Liver (tissue), 9 donors: Measurements from ENCODE around the gene BAG3. TPM values are rescaled to one million over a fixed set of nuclear protein-coding genes. Genes with fewer than 3 reads are reported as not detected.

Experiments used
- DNase-seq: peaks from one replicate; pipeline ENCODE4 v3.0.0-alpha.2; 2017; ENCODE audit warnings: low spot score
- H3K27ac ChIP-seq, 2 donors: one replicate each; pipeline ENCODE4 v1.7.0; 2013; ENCODE audit warnings: inconsistent platforms in 2 of 2, low read length in 2 of 2, control low read depth in 1 of 2, low read depth in 1 of 2, mild to moderate bottlenecking in 1 of 2
- H3K27me3 ChIP-seq, 4 donors: one replicate each; pipeline versions ENCODE4 v1.6.1 to v1.7.0; 2013; ENCODE audit warnings: low read length in 3 of 4, inconsistent platforms in 1 of 4, mild to moderate bottlenecking in 1 of 4, moderate library complexity in 1 of 4; ENCODE audit not compliant: control insufficient read depth in 4 of 4, insufficient read depth in 4 of 4
- H3K36me3 ChIP-seq, 4 donors: one replicate each; pipeline versions ENCODE4 v1.6.1 to v1.7.0; 2013; ENCODE audit warnings: low read length in 3 of 4, mild to moderate bottlenecking in 3 of 4, low read depth in 1 of 4, moderate library complexity in 1 of 4; ENCODE audit not compliant: control insufficient read depth in 4 of 4, insufficient read depth in 3 of 4
- H3K4me1 ChIP-seq, 4 donors: one replicate each; pipeline versions ENCODE4 v1.6.1 to v1.7.0; 2013; ENCODE audit warnings: low read length in 3 of 4, mild to moderate bottlenecking in 3 of 4, moderate library complexity in 1 of 4; ENCODE audit not compliant: control insufficient read depth in 4 of 4, insufficient read depth in 4 of 4
- H3K4me3 ChIP-seq, 3 donors: one replicate each; pipeline versions ENCODE4 v1.6.1 to v1.7.0; 2013; ENCODE audit warnings: low read length in 3 of 3, control low read depth in 1 of 3, low read depth in 1 of 3, mild to moderate bottlenecking in 1 of 3
- H3K9ac ChIP-seq, 2 donors: one replicate each; pipeline ENCODE4 v1.7.0; 2013; ENCODE audit warnings: low read length in 2 of 2, mild to moderate bottlenecking in 2 of 2, moderate library complexity in 2 of 2, control low read depth in 1 of 2, low read depth in 1 of 2
- H3K9me3 ChIP-seq, 4 donors: one replicate each; pipeline versions ENCODE4 v1.6.1 to v1.7.0; 2013; ENCODE audit warnings: low read length in 3 of 4; ENCODE audit not compliant: control insufficient read depth in 4 of 4
- EGR1 ChIP-seq, 2 donors: IDR thresholded peaks; 2 replicates each; pipeline ENCODE4 v1.6.1; 2016 to 2018; ENCODE audit warnings: antibody characterized with exemption in 2 of 2, low read depth in 2 of 2
- FOXA1 ChIP-seq: IDR thresholded peaks from 2 replicates; pipeline ENCODE4 v1.6.1; 2016; ENCODE audit warnings: antibody characterized with exemption
- FOXA2 ChIP-seq: IDR thresholded peaks from 2 replicates; pipeline ENCODE4 v1.6.1; 2016; ENCODE audit warnings: antibody characterized with exemption
- GABPA ChIP-seq, 2 donors: IDR thresholded peaks in 1 of 2; conservative IDR thresholded peaks in 1 of 2; 2 replicates each; pipeline ENCODE4 v1.6.1; 2016; ENCODE audit warnings: antibody characterized with exemption in 2 of 2, mild to moderate bottlenecking in 1 of 2, moderate library complexity in 1 of 2
- HNF4A ChIP-seq, 2 donors: conservative IDR thresholded peaks; 2 replicates each; pipeline ENCODE4 v1.6.1; 2016; ENCODE audit warnings: antibody characterized with exemption in 2 of 2, mild to moderate bottlenecking in 2 of 2
- HNF4G ChIP-seq: IDR thresholded peaks from 2 replicates; pipeline ENCODE4 v1.6.1; 2016; ENCODE audit warnings: antibody characterized with exemption
- JUND ChIP-seq, 2 donors: IDR thresholded peaks; 2 replicates each; pipeline ENCODE4 v1.6.1; 2016; ENCODE audit warnings: antibody characterized with exemption in 2 of 2
- NR2F2 ChIP-seq: IDR thresholded peaks from 2 replicates; pipeline ENCODE4 v1.6.1; 2016; ENCODE audit warnings: antibody characterized with exemption
- RAD21 ChIP-seq, 2 donors: IDR thresholded peaks; 2 replicates each; pipeline ENCODE4 v1.6.1; 2016; ENCODE audit warnings: antibody characterized with exemption in 2 of 2, mild to moderate bottlenecking in 2 of 2
- RXRA ChIP-seq, 2 donors: IDR thresholded peaks; 2 replicates each; pipeline ENCODE4 v1.6.1; 2017 to 2018; ENCODE audit warnings: antibody characterized with exemption in 2 of 2, mild to moderate bottlenecking in 1 of 2
- SP1 ChIP-seq: IDR thresholded peaks from 2 replicates; pipeline ENCODE4 v1.6.1; 2018; ENCODE audit warnings: antibody characterized with exemption, mild to moderate bottlenecking
- YY1 ChIP-seq: IDR thresholded peaks from 2 replicates; pipeline ENCODE4 v1.6.1; 2016; ENCODE audit warnings: antibody characterized with exemption, mild to moderate bottlenecking
- WGBS: extraction: QIAGEN DNeasy Blood & Tissue Kit; methylation state at CpG from one replicate; pipeline ENCODE4 v1.1.7; 2013; 5-methylcytosine and 5-hydroxymethylcytosine counted together
- polyA plus RNA-seq, 2 donors: library from polyadenylated mRNA; stranded (reverse) in 1 of 2; unstranded in 1 of 2; fragments of 200-250 nt in 1 of 2; fragments of >200 nt in 1 of 2; fragmentation: Nextera tagmentation in 1 of 2; extraction: Ambion mirVana in 1 of 2; gene quantifications; one replicate each; pipeline versions ENCODE4 v1.2.1 to v1.2.3, GENCODE V29; 2013 to 2015
- total RNA-seq, 2 donors: library from RNA; depleted of rRNA; stranded (reverse); fragments of >200 nt; gene quantifications; one replicate each; pipeline ENCODE4 v1.2.3, GENCODE V29; 2014
- TF ChIP-seq, protein P1 (sequence below): IDR thresholded peaks from 2 replicates; pipeline ENCODE4 v1.6.1; 2016; ENCODE audit warnings: antibody characterized with exemption, mild to moderate bottlenecking
- TF ChIP-seq, protein P2 (sequence below): fragments of 150-350 bp; IDR thresholded peaks from 2 replicates; pipeline ENCODE4 v1.5.1; 2017; ENCODE audit warnings: improper control_type of control experiment, low read depth, low read length; ENCODE audit not compliant: missing input control
- TF ChIP-seq, protein P3 (sequence below): IDR thresholded peaks from 2 replicates; pipeline ENCODE4 v1.6.1; 2016; ENCODE audit warnings: antibody characterized with exemption
- TF ChIP-seq, protein P4 (sequence below): IDR thresholded peaks from 2 replicates; pipeline ENCODE4 v1.6.1; 2016; ENCODE audit warnings: antibody characterized with exemption
- donor health status: healthy.
- donor health status: healthy.
- donor health status: healthy.
- donor health status: healthy.
- donor health status: healthy.

Gene BAG3
- total and polyA plus RNA-seq, 4 donors = 2.2 to 15.1 (median 6.3) TPM

DNA sequence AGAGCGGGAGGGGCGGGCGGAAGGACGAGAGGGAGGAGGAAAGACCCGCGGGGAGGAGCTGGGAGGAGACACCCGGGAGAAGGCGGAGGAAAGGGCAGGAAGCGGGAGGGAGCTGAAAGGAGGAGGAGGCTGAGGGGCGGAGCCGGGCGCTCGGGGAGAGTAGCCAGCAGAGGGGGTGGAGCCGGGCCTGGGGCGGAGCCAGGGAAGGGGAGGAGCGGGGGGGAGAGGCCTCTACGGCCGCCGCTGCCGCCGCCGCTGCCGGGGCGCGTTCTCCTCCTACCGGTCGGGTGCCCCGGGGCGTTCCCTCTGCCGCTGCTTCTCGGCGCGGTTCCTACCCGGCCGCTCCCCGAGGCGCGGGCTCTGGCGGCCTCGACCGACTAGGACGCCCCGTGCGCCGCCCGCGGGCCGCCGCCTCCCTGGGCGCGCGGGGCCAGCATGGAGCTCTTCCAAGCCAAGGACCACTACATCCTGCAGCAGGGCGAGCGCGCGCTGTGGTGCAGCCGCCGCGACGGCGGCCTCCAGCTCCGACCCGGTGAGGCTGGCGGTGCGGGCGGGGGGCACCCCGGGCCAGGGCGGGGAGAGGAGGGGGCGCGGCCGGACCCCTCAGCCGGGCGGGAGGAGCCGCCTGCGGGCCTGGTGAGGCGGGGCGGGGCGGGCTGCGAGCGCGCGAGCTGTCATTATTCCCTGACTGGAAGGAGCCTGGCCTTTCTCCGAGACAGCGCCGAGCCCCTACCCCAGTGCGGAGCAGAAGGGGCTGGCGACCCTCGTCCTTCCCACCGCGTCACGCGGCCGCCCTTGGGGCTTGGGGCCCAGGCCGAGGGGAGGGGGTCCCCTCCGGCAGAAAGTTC, 74.9 kb downstream of the BAG3 start, which contains the start of gene INPP5F:
INPP5F (plus strand) TSS at position 223 of the 848 bp plus-strand sequence; CDS start at position 436, 213 bp downstream.
- TF ChIP-seq FOXA2 (no peak), RXRA (IDR thresholded peaks at IDR 0.05) (no peak), YY1 (peak; percentile 38), GABPA (IDR thresholded peaks at IDR 0.05 in 1 of 2, conservative IDR thresholded peaks at IDR 0.05 in 1 of 2) (peak; percentile 65 to 84), SP1 (peak; percentile 82), HNF4A (conservative IDR thresholded peaks at IDR 0.05) (no peak), RAD21 (IDR thresholded peaks at IDR 0.05) (peak in 1 of 2 donors; percentile 29), FOXA1 (no peak), JUND (IDR thresholded peaks at IDR 0.05) (no peak), EGR1 (IDR thresholded peaks at IDR 0.05; ENCODE audit: low read depth in 2 of 2) (no peak), HNF4G (no peak)
- TF ChIP-seq, protein P1, sequence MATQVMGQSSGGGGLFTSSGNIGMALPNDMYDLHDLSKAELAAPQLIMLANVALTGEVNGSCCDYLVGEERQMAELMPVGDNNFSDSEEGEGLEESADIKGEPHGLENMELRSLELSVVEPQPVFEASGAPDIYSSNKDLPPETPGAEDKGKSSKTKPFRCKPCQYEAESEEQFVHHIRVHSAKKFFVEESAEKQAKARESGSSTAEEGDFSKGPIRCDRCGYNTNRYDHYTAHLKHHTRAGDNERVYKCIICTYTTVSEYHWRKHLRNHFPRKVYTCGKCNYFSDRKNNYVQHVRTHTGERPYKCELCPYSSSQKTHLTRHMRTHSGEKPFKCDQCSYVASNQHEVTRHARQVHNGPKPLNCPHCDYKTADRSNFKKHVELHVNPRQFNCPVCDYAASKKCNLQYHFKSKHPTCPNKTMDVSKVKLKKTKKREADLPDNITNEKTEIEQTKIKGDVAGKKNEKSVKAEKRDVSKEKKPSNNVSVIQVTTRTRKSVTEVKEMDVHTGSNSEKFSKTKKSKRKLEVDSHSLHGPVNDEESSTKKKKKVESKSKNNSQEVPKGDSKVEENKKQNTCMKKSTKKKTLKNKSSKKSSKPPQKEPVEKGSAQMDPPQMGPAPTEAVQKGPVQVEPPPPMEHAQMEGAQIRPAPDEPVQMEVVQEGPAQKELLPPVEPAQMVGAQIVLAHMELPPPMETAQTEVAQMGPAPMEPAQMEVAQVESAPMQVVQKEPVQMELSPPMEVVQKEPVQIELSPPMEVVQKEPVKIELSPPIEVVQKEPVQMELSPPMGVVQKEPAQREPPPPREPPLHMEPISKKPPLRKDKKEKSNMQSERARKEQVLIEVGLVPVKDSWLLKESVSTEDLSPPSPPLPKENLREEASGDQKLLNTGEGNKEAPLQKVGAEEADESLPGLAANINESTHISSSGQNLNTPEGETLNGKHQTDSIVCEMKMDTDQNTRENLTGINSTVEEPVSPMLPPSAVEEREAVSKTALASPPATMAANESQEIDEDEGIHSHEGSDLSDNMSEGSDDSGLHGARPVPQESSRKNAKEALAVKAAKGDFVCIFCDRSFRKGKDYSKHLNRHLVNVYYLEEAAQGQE = no peak
- TF ChIP-seq, protein P2, sequence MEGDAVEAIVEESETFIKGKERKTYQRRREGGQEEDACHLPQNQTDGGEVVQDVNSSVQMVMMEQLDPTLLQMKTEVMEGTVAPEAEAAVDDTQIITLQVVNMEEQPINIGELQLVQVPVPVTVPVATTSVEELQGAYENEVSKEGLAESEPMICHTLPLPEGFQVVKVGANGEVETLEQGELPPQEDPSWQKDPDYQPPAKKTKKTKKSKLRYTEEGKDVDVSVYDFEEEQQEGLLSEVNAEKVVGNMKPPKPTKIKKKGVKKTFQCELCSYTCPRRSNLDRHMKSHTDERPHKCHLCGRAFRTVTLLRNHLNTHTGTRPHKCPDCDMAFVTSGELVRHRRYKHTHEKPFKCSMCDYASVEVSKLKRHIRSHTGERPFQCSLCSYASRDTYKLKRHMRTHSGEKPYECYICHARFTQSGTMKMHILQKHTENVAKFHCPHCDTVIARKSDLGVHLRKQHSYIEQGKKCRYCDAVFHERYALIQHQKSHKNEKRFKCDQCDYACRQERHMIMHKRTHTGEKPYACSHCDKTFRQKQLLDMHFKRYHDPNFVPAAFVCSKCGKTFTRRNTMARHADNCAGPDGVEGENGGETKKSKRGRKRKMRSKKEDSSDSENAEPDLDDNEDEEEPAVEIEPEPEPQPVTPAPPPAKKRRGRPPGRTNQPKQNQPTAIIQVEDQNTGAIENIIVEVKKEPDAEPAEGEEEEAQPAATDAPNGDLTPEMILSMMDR = peak; percentile 36
- TF ChIP-seq, protein P3, sequence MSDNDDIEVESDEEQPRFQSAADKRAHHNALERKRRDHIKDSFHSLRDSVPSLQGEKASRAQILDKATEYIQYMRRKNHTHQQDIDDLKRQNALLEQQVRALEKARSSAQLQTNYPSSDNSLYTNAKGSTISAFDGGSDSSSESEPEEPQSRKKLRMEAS = no peak
- no peaks in the 10 kb centered on the region for H3K36me3 ChIP-seq
- peak within 1 kb of the TSS; percentile 73 to 90 for H3K9ac ChIP-seq
- 1% methylated on average over 95 of the region's 95 CpGs for WGBS
- no peaks in the 10 kb centered on the region for H3K9me3 ChIP-seq
- DNase-seq = peak; percentile 99
- H3K27ac ChIP-seq = peak within 1 kb of the TSS; percentile 80 to 89
- H3K4me3 ChIP-seq = peak within 1 kb of the TSS; percentile 72 to 96 (median 76)
- no peaks in the 10 kb centered on the region for H3K27me3 ChIP-seq
- peaks cover 0 to 13% (median 7%) of the 10 kb centered on the region in 4 donors for H3K4me1 ChIP-seq

DNA sequence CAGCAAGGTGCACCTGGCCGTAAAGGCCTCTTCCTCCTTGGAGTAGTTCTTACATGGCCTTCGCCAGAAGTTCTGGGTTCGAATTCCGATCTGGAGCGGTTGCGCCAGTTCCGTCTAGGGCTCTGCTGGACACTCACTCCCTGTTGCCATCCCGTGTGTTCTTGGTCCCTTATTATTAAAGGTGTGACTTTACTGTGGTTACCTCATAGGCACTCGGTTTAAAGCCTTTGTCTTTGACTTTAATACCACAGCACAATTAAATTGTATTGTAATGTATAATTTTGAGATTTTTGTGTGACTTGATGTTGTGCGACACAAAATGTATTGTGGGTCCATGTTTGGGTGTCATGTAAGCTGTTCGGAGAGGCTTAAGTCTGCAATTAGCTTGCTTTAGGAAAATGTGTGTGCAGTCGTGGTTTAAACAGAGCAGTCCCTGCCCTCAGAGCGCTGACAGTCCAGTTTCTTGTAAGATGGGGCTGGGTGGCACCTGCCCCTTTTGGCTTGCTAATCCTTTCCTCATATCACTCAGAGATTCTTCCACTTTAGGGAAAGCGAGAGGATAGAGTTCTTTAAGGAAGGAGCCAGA, 75.6 kb downstream of the BAG3 start:
- H3K9ac ChIP-seq = no peak overlapping the region
- 67% methylated on average over 14 of the region's 14 CpGs for WGBS
- H3K27me3 ChIP-seq = no peaks in the 10 kb centered on the region
- no peak for DNase-seq
- H3K27ac ChIP-seq = no peak overlapping the region
- peaks cover 0 to 13% (median 7%) of the 10 kb centered on the region in 4 donors for H3K4me1 ChIP-seq
- no peaks in the 10 kb centered on the region for H3K36me3 ChIP-seq
- H3K9me3 ChIP-seq = no peaks in the 10 kb centered on the region
- peak overlapping the region; percentile 50 to 96 (median 61) for H3K4me3 ChIP-seq
- TF ChIP-seq, protein P4, sequence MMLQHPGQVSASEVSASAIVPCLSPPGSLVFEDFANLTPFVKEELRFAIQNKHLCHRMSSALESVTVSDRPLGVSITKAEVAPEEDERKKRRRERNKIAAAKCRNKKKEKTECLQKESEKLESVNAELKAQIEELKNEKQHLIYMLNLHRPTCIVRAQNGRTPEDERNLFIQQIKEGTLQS = no peak
- no peak for TF ChIP-seq GABPA (IDR thresholded peaks at IDR 0.05 in 1 of 2, conservative IDR thresholded peaks at IDR 0.05 in 1 of 2)
- no peak for TF ChIP-seq HNF4G
- no peak for TF ChIP-seq NR2F2
- no peak for TF ChIP-seq EGR1 (IDR thresholded peaks at IDR 0.05; ENCODE audit: low read depth in 2 of 2)
- no peak for TF ChIP-seq FOXA2
- TF ChIP-seq, protein P2 = no peak
- no peak for TF ChIP-seq YY1
- TF ChIP-seq, protein P1 = no peak
- no peak for TF ChIP-seq HNF4A (conservative IDR thresholded peaks at IDR 0.05)
